Measurements from ENCODE around the gene FAM83B.
A peak's percentile ranks its signal among the peaks of the same experiment; 100 is the strongest.

The FAM83B gene

DNA sequence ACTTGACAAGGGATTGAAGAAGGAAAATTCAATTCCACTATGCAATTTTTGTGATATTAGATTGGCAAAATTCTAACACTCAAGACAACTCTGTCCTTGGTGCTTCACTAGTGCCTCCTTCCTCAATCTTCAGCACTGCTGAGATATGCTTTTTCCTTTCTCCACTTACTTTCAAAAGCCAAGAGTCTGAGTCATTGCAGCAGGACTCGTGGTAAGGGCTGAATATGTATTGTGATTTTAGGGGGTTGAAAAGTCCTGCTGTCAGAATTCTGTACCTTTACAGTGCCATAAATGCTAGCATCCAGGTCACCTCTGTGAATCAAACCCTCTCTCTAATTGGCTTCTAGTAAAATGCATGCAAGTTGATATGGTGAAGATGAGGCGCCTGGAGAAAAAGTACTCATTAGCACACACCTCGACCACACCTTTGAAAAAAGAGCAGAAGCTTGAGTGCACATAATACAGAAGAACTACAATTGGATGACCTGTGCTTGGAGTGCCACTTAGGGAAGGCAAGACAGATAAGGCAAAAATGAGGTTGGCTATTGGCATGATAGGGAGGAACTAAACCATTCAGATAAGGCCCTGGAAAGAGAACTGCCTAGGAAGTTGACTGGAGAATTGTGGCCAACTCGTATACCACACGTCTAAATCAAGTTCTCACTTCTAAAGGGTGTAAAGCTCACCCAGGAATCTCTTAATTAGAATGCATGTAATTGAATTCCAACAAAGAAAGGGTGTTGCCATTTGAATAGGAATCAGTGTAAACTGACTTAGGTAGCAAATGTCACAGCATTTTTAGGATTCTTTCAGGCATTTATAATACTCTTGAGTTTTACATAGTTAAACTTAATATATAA lies 43.6 kb upstream of the FAM83B start:
- TF ChIP-seq CTCF (IDR thresholded peaks at IDR 0.05; ENCODE audit: poor library complexity, severe bottlenecking), result no peak
- DNase-seq (ENCODE audit: low spot score) (no peak), ATAC-seq (ENCODE audit: low read depth) (peak; percentile 75)
- Histone ChIP-seq H3K9me3 (ENCODE audit: severe bottlenecking) (no peaks in the 10 kb centered on the region), H3K4me3 (ENCODE audit: severe bottlenecking) (no peak overlapping the region), H3K27me3 (ENCODE audit: insufficient read depth, poor library complexity, severe bottlenecking) (no peaks in the 10 kb centered on the region), H3K27ac (ENCODE audit: poor library complexity, severe bottlenecking) (peak overlapping the region; percentile 12), H3K4me1 (ENCODE audit: insufficient read depth, poor library complexity, severe bottlenecking) (peaks cover 18% of the 10 kb centered on the region), H3K36me3 (ENCODE audit: low read depth) (no peaks in the 10 kb centered on the region)

DNA sequence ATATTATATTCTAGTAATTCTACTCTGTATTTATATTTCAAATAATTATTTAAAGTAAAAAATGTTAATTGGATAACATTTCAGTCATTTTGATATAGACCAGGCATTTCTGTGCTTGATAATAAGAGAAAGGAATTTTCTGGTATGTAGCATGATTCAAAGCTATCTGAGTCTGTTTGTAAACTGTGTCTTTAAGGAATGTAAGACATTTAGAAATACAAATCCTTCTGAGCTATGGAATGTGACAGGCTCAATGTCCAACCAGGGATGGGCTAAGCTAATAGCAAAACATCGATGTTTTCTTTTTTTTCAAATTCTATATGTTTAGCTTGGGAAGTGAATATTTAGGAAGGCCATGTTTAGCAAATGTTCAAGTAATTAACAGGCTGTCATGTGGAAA lies 41.5 kb upstream of the FAM83B start:
- Histone ChIP-seq H3K9me3 (ENCODE audit: severe bottlenecking) (no peaks in the 10 kb centered on the region), H3K36me3 (ENCODE audit: low read depth) (no peaks in the 10 kb centered on the region), H3K27ac (ENCODE audit: poor library complexity, severe bottlenecking) (no peak overlapping the region), H3K27me3 (ENCODE audit: insufficient read depth, poor library complexity, severe bottlenecking) (no peaks in the 10 kb centered on the region), H3K4me3 (ENCODE audit: severe bottlenecking) (no peak overlapping the region), H3K4me1 (ENCODE audit: insufficient read depth, poor library complexity, severe bottlenecking) (peaks cover 18% of the 10 kb centered on the region)
- ATAC-seq (ENCODE audit: low read depth) (no peak), DNase-seq (ENCODE audit: low spot score) (no peak)
- no peak for TF ChIP-seq CTCF (IDR thresholded peaks at IDR 0.05; ENCODE audit: poor library complexity, severe bottlenecking)

- no peak for DNase-seq (ENCODE audit: low spot score)
- Histone ChIP-seq H3K27me3 (ENCODE audit: insufficient read depth, poor library complexity, severe bottlenecking) (no peaks in the 10 kb centered on the region), H3K4me3 (ENCODE audit: severe bottlenecking) (no peak overlapping the region), H3K4me1 (ENCODE audit: insufficient read depth, poor library complexity, severe bottlenecking) (no peaks in the 10 kb centered on the region), H3K9me3 (ENCODE audit: severe bottlenecking) (peaks cover 4% of the 10 kb centered on the region), H3K27ac (ENCODE audit: poor library complexity, severe bottlenecking) (no peak overlapping the region), H3K36me3 (ENCODE audit: low read depth) (no peaks in the 10 kb centered on the region)
- TF ChIP-seq CTCF (IDR thresholded peaks at IDR 0.05; ENCODE audit: poor library complexity, severe bottlenecking), result no peak
- no peak for ATAC-seq (ENCODE audit: low read depth)
Observed at GRCh38 chr6:54810147-54810546, 36.4 kb upstream of the FAM83B start.

- peaks cover 4% of the 10 kb centered on the region for H3K9me3 ChIP-seq (ENCODE audit: severe bottlenecking)
- no peaks in the 10 kb centered on the region for H3K27me3 ChIP-seq (ENCODE audit: insufficient read depth, poor library complexity, severe bottlenecking)
- no peak for TF ChIP-seq CTCF (IDR thresholded peaks at IDR 0.05; ENCODE audit: poor library complexity, severe bottlenecking)
- ATAC-seq (ENCODE audit: low read depth) (peak; percentile 75), DNase-seq (ENCODE audit: low spot score) (no peak)
- no peak overlapping the region for H3K4me3 ChIP-seq (ENCODE audit: severe bottlenecking)
- H3K27ac ChIP-seq (ENCODE audit: poor library complexity, severe bottlenecking), result no peak overlapping the region
- H3K36me3 ChIP-seq (ENCODE audit: low read depth), result no peaks in the 10 kb centered on the region
- H3K4me1 ChIP-seq (ENCODE audit: insufficient read depth, poor library complexity, severe bottlenecking), result no peaks in the 10 kb centered on the region
Observed at GRCh38 chr6:54813892-54814291, 32.7 kb upstream of the FAM83B start.

DNA sequence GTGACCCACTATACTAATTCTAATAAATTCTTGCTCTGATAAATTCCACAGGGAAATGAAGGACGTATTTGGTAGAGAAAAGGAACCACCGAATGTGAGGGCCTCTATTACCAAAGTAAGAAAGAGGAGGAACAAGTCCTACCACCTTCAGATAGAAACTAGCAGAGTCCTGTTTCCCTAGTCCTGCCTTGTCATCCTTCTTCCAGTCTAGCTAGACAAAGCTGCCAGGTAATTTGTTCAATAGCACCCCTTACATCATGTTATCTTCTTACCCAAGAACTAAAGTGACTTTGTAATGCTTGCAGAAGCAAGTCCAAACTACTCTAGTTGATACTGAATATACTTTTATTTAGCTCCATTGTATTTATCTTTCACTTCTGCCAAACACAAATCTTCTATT lies 29.3 kb upstream of the FAM83B start:
- Histone ChIP-seq H3K36me3 (ENCODE audit: low read depth) (no peaks in the 10 kb centered on the region), H3K9me3 (ENCODE audit: severe bottlenecking) (peaks cover 4% of the 10 kb centered on the region), H3K4me1 (ENCODE audit: insufficient read depth, poor library complexity, severe bottlenecking) (no peaks in the 10 kb centered on the region), H3K27ac (ENCODE audit: poor library complexity, severe bottlenecking) (no peak overlapping the region), H3K4me3 (ENCODE audit: severe bottlenecking) (no peak overlapping the region), H3K27me3 (ENCODE audit: insufficient read depth, poor library complexity, severe bottlenecking) (no peaks in the 10 kb centered on the region)
- DNase-seq (ENCODE audit: low spot score), result no peak
- ATAC-seq (ENCODE audit: low read depth), result no peak
- TF ChIP-seq CTCF (IDR thresholded peaks at IDR 0.05; ENCODE audit: poor library complexity, severe bottlenecking), result no peak
